RWPE2 (cell line): ENCODE measurements around the gene GYS1.

ENCODE experiments used
- ATAC-seq: fragments of 200-7000 bp; cut with Tn5 transposase; 3 replicates; pipeline ENCODE4 v1.9.1; 2021; ENCODE audit warnings: low read depth
- DNase-seq: peaks from one replicate; pipeline ENCODE4 v3.0.0-alpha.2; 2020; ENCODE audit warnings: low spot score
- H3K27ac ChIP-seq: fragments of 450-650 bp; 2 replicates; pipeline ENCODE4 v1.5.1; 2017; ENCODE audit warnings: mild to moderate bottlenecking; ENCODE audit not compliant: poor library complexity, severe bottlenecking
- H3K27me3 ChIP-seq: fragments of 250-450 bp; sonication (Bioruptor Pico); 2 replicates; pipeline ENCODE4 v1.5.1; 2021; ENCODE audit warnings: mild to moderate bottlenecking, moderate library complexity; ENCODE audit not compliant: insufficient read depth, poor library complexity, severe bottlenecking
- H3K36me3 ChIP-seq: fragments of 250-450 bp; sonication (Bioruptor Pico); 2 replicates; pipeline ENCODE4 v1.5.1; 2020; ENCODE audit warnings: low read depth, mild to moderate bottlenecking, moderate library complexity
- H3K4me1 ChIP-seq: fragments of 250-450 bp; sonication (Bioruptor Pico); 2 replicates; pipeline ENCODE4 v1.5.1; 2021; ENCODE audit warnings: mild to moderate bottlenecking, moderate library complexity; ENCODE audit not compliant: insufficient read depth, poor library complexity, severe bottlenecking
- H3K4me3 ChIP-seq: fragments of 250-450 bp; sonication (Bioruptor Pico); 2 replicates; pipeline ENCODE4 v1.5.1; 2021; ENCODE audit warnings: mild to moderate bottlenecking, moderate library complexity; ENCODE audit not compliant: severe bottlenecking
- H3K9me3 ChIP-seq: fragments of 250-450 bp; sonication (Bioruptor Pico); 2 replicates; pipeline ENCODE4 v1.5.1; 2021; ENCODE audit warnings: mild to moderate bottlenecking, moderate library complexity; ENCODE audit not compliant: severe bottlenecking
- TF ChIP-seq, protein P1 (sequence below): fragments of 450-650 bp; IDR thresholded peaks from one replicate; pipeline ENCODE4 v1.5.1; 2017; ENCODE audit warnings: mild to moderate bottlenecking, moderate library complexity; ENCODE audit not compliant: poor library complexity, severe bottlenecking

Gene GYS1

DNA sequence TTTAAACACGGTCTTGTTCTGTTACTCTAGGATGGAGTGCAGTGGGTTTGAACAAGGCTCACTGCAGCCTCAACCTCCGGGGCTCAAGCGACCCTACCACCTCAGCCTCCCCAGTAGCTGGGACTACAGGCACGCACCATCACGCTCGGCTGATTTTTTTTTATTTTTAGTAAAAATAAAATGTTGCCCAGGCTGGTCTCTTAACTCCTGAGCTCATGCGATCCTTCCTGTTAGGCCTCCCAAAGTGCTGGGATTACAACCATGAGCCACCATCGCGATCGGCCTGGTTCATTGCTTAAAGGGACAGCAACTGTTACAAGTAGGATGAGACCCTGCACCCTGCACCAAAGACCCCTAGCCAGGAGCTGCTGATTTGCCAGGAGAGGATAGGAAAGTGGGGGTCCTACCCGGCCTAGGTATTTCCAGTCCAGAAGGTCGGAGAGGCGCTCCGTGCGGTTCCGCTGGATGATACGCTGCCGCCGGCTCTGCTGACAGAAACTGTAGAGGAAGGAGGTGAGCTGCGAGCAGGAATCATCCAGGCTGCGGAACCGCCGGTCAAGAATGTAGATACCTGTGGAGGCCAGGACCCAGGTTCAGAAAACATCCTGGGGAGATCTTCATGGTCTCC is 22.9 kb downstream of the GYS1 start:
- H3K36me3 ChIP-seq = peaks cover 73% of the 10 kb centered on the region
- no peaks in the 10 kb centered on the region for H3K27me3 ChIP-seq
- no peaks in the 10 kb centered on the region for H3K4me1 ChIP-seq
- no peak overlapping the region for H3K4me3 ChIP-seq
- H3K27ac ChIP-seq = no peak overlapping the region
- no peak for DNase-seq
- no peaks in the 10 kb centered on the region for H3K9me3 ChIP-seq
- TF ChIP-seq, protein P1, sequence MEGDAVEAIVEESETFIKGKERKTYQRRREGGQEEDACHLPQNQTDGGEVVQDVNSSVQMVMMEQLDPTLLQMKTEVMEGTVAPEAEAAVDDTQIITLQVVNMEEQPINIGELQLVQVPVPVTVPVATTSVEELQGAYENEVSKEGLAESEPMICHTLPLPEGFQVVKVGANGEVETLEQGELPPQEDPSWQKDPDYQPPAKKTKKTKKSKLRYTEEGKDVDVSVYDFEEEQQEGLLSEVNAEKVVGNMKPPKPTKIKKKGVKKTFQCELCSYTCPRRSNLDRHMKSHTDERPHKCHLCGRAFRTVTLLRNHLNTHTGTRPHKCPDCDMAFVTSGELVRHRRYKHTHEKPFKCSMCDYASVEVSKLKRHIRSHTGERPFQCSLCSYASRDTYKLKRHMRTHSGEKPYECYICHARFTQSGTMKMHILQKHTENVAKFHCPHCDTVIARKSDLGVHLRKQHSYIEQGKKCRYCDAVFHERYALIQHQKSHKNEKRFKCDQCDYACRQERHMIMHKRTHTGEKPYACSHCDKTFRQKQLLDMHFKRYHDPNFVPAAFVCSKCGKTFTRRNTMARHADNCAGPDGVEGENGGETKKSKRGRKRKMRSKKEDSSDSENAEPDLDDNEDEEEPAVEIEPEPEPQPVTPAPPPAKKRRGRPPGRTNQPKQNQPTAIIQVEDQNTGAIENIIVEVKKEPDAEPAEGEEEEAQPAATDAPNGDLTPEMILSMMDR = no peak
- ATAC-seq = no peak

DNA sequence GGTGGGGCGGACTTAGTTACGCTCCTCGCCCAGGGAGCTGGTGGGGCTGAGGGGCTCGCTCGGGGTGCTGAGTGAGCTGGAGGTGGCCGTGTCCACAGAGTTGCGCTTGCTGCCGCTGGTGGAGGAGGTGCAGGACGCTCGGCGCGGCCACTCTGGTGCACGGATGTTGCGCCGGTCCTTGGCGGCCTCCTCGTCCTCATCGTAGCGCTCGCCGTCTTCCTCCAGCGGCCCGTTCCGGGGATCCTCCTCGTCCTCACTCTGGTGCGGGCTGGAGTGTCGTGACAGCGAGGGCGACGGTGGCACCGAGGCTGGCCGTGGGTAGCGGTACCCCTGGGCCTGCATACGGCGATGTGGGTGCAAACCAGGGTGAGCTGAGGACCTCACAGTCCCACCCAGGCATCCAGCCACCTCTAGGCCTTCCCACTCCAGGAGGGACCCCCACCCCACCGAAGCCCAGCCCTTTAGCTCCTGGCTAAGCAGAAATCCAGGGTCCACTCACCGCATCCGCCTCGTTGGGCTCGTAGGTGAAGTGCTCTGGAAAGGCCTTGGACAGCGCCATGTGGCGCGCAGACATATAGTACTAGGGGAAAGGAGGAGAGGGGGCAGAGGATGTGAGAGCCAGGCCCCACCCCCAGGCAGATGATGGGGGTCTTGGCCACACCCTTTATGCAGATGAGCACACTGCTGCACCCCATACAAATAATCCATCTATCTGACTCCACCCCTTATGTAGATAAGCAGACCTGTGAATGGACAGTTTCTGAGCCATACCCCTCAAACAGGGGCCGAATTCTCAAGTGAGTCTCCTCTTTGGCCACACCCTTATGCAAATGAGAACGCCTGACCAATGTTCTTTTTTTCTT is 23.6 kb downstream of the GYS1 start:
- Histone ChIP-seq H3K9me3 (no peaks in the 10 kb centered on the region), H3K4me1 (peaks cover 2% of the 10 kb centered on the region), H3K4me3 (no peak overlapping the region), H3K27me3 (no peaks in the 10 kb centered on the region), H3K36me3 (peaks cover 68% of the 10 kb centered on the region), H3K27ac (no peak overlapping the region)
- TF ChIP-seq, protein P1 = no peak
- DNase-seq (no peak), ATAC-seq (no peak)

DNA sequence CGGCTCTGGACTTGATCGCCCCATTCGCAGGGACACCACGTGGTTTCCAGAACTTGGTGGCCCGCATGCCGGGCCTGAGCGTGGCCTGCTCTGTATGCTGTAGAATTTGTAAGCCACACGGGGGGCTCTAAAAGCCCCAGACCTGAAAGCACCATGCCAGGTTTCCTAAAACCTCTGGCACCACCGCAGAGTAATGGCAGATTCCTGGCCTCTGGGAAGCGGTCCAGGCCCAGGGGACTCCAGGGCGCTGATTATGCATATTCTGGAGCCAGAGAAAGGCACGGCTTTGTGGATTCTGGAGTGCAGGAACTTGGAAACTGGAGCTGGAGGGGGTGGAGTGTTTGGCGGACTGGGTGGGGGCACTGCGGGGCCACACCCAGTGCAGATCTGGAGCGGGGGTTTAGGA is 24.3 kb downstream of the GYS1 start:
- H3K4me1 ChIP-seq = peaks cover 9% of the 10 kb centered on the region
- H3K9me3 ChIP-seq = no peaks in the 10 kb centered on the region
- DNase-seq (no peak), ATAC-seq (no peak)
- H3K27ac ChIP-seq = no peak overlapping the region
- peaks cover 61% of the 10 kb centered on the region for H3K36me3 ChIP-seq
- no peak overlapping the region for H3K4me3 ChIP-seq
- no peaks in the 10 kb centered on the region for H3K27me3 ChIP-seq
- TF ChIP-seq, protein P1 = no peak

DNA sequence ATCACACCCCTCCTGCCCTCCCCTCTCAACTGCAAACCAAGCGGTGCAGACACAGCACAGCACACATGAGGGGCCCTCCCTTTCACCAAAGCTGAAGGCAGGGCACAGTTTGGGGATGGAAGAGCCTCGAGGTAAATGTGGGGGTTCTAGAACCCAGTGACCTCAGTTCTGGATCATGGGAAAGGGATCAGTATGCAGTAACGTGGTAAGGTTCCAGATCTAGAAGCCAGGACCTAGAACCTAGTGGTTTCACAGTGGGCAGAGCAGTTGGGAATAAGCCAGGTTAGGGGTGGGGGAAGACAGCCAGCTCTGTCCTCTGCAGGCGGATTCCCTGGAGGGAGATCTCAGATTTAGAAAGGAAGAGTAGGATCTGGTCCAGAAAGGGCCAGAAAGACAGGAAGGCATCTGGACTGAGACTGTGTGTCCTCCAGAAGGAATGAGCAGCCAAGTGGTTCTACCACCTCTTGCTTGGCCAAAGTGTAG is 24.9 kb downstream of the GYS1 start:
- Histone ChIP-seq H3K27ac (no peak overlapping the region), H3K9me3 (no peaks in the 10 kb centered on the region), H3K27me3 (no peaks in the 10 kb centered on the region), H3K4me1 (peaks cover 15% of the 10 kb centered on the region), H3K36me3 (peaks cover 57% of the 10 kb centered on the region), H3K4me3 (no peak overlapping the region)
- no peak for ATAC-seq
- TF ChIP-seq, protein P1 = no peak
- no peak for DNase-seq
